GM12878 (cell line): Measurements from ENCODE around the gene RAB44. TPM values are rescaled to one million over a fixed set of nuclear protein-coding genes. Genes with fewer than 3 reads are reported as not detected.
A peak's percentile ranks its signal among the peaks of the same experiment; 100 is the strongest.

ENCODE experiments used
- BHLHE40 ChIP-seq, 2 experiments: fragments of 450-650 bp in 1 of 2; IDR thresholded peaks; 2 replicates each; pipeline ENCODE4 v1.6.1; 2011 to 2017; ENCODE audit warnings: low read depth in 2 of 2, borderline replicate concordance in 1 of 2, improper control_type of control experiment in 1 of 2, low read length in 1 of 2, mild to moderate bottlenecking in 1 of 2
- CHD1 ChIP-seq: IDR thresholded peaks from 2 replicates; pipeline ENCODE4 v1.6.1; 2012; ENCODE audit warnings: low read depth, low read length, improper control_type of control experiment
- DPF2 ChIP-seq: fragments of 450-650 bp; IDR thresholded peaks from 2 replicates; pipeline ENCODE4 v1.6.1; 2017; ENCODE audit warnings: mild to moderate bottlenecking
- ESRRA ChIP-seq: IDR thresholded peaks from 2 replicates; pipeline ENCODE4 v1.6.1; 2012; ENCODE audit warnings: mild to moderate bottlenecking, low read length, improper control_type of control experiment
- GABPA ChIP-seq: IDR thresholded peaks from 2 replicates; pipeline ENCODE4 v1.6.1; 2014; ENCODE audit warnings: antibody characterized with exemption, low read depth, mild to moderate bottlenecking, inconsistent platforms
- MYB ChIP-seq: fragments of 150-350 bp; IDR thresholded peaks from 2 replicates; pipeline ENCODE4 v1.6.1; 2014; ENCODE audit warnings: mild to moderate bottlenecking, low read depth, low read length, borderline replicate concordance
- NFYB ChIP-seq: IDR thresholded peaks from 2 replicates; pipeline ENCODE4 v1.6.1; 2011; ENCODE audit warnings: low read depth, mild to moderate bottlenecking, low read length, improper control_type of control experiment, moderate library complexity; ENCODE audit not compliant: insufficient read depth
- RAD21 ChIP-seq: IDR thresholded peaks from 2 replicates; pipeline ENCODE4 v1.6.1; 2011; ENCODE audit warnings: mild to moderate bottlenecking, low read depth, low read length, moderate library complexity; ENCODE audit not compliant: insufficient read depth
- SP1 ChIP-seq: IDR thresholded peaks from one replicate; pipeline ENCODE4 v1.6.1; 2011; ENCODE audit warnings: low read depth, low read length
- SUPT20H ChIP-seq: IDR thresholded peaks from 2 replicates; pipeline ENCODE4 v1.6.1; 2011; ENCODE audit warnings: low read depth, mild to moderate bottlenecking, low read length, moderate library complexity, borderline replicate concordance; ENCODE audit not compliant: control insufficient read depth
- SUZ12 ChIP-seq: fragments of 200-600 bp; sonication (generic); IDR thresholded peaks from one replicate; pipeline ENCODE4 v1.6.1; 2018; ENCODE audit warnings: antibody characterized with exemption, mild to moderate bottlenecking; ENCODE audit not compliant: unreplicated experiment
- ZBED1 ChIP-seq: IDR thresholded peaks from 2 replicates; pipeline ENCODE4 v1.6.1; 2016; ENCODE audit warnings: borderline replicate concordance
- polyA plus RNA-seq, 11 experiments: library from polyadenylated mRNA; depleted of rRNA in 4 of 11; unstranded in 6 of 11; stranded (reverse) in 5 of 11; fragments of >200 nt; fragmentation: Nextera tagmentation in 4 of 11; fragmentation: Illumina TruSeq in 1 of 11; extraction: Ambion mirVana in 4 of 11; extraction: Trizol in 1 of 11; gene quantifications; 1 replicate in 1 of 11; 2 replicates in 10 of 11; pipeline versions ENCODE4 v1.2.1 to v1.2.3, GENCODE V29; 2011 to 2016; ENCODE audit warnings: inconsistent platforms in 2 of 11, missing spikeins in 2 of 11, low read depth in 1 of 11
- total RNA-seq, 4 experiments: library from RNA; depleted of rRNA in 3 of 4; stranded (reverse); fragments of >200 nt in 3 of 4; fragmentation: Illumina TruSeq in 1 of 4; extraction: Trizol in 1 of 4; gene quantifications; 2 replicates each; pipeline versions ENCODE4 v1.2.1 to v1.2.3, GENCODE V29; 2013 to 2021
- TF ChIP-seq, protein P1 (sequence below): IDR thresholded peaks from 2 replicates; pipeline ENCODE4 v1.6.1; 2012; ENCODE audit warnings: improper control_type of control experiment, low read depth, low read length; ENCODE audit not compliant: insufficient replicate concordance
- TF ChIP-seq, protein P2 (sequence below): IDR thresholded peaks from 2 replicates; pipeline ENCODE4 v1.6.1; 2012; ENCODE audit warnings: low read depth, low read length, improper control_type of control experiment
- TF ChIP-seq, protein P3 (sequence below): fragments of 450-650 bp; IDR thresholded peaks from 2 replicates; pipeline ENCODE4 v1.6.1; 2017; ENCODE audit warnings: antibody characterized with exemption, mild to moderate bottlenecking, moderate library complexity
- TF ChIP-seq, protein P4 (sequence below): fragments of 450-650 bp; IDR thresholded peaks from 2 replicates; pipeline ENCODE4 v1.6.1; 2017; ENCODE audit warnings: low read depth, mild to moderate bottlenecking, moderate library complexity

Gene RAB44
- total and polyA plus RNA-seq, 10 of the 15 experiments (the other 5 are each of a cell fraction or from before 2014, with no cell fraction given), result 0.01 to 0.08 (median 0.05) TPM; not detected in 2

DNA sequence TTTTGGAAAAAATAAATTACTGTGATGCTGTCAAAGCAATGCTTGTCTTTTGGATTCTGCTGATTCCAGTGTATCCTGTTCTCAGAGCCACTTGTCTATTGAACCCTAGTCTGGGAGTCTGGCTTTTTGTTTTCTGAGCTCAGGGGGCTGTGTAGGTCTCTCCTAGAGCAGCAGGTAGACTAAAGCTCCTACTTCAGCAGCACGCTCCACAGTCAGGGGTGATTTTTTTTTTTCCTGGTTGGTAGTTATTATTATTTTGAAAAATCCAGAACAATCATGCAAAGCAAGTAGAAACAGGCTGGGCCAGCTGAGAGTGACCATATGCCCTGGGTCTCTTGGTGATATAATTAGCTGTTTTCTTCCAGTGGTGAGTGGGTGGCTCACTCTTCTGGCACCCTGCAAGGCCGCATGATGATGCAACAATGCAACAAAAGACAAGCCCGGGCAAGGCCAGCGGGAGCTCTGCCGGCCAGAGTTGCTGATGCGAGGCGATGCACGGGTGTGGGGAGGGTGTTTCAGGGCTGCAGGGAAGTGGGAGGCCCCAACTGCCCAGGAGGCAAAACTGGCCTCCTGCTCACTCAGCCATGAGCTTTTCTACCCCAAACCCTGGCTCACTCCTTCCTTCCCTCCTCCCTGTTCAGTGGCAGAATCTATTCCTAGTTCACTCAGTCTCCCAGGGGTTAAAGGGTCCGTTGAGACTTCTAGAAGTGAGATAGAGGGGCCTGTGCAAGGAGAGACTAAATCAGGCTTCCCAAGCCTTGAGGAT lies 30.6 kb upstream of the RAB44 start (continued):
- TF ChIP-seq RAD21, result no peak; the same call in 1 of the 2 replicates
- TF ChIP-seq, protein P1, sequence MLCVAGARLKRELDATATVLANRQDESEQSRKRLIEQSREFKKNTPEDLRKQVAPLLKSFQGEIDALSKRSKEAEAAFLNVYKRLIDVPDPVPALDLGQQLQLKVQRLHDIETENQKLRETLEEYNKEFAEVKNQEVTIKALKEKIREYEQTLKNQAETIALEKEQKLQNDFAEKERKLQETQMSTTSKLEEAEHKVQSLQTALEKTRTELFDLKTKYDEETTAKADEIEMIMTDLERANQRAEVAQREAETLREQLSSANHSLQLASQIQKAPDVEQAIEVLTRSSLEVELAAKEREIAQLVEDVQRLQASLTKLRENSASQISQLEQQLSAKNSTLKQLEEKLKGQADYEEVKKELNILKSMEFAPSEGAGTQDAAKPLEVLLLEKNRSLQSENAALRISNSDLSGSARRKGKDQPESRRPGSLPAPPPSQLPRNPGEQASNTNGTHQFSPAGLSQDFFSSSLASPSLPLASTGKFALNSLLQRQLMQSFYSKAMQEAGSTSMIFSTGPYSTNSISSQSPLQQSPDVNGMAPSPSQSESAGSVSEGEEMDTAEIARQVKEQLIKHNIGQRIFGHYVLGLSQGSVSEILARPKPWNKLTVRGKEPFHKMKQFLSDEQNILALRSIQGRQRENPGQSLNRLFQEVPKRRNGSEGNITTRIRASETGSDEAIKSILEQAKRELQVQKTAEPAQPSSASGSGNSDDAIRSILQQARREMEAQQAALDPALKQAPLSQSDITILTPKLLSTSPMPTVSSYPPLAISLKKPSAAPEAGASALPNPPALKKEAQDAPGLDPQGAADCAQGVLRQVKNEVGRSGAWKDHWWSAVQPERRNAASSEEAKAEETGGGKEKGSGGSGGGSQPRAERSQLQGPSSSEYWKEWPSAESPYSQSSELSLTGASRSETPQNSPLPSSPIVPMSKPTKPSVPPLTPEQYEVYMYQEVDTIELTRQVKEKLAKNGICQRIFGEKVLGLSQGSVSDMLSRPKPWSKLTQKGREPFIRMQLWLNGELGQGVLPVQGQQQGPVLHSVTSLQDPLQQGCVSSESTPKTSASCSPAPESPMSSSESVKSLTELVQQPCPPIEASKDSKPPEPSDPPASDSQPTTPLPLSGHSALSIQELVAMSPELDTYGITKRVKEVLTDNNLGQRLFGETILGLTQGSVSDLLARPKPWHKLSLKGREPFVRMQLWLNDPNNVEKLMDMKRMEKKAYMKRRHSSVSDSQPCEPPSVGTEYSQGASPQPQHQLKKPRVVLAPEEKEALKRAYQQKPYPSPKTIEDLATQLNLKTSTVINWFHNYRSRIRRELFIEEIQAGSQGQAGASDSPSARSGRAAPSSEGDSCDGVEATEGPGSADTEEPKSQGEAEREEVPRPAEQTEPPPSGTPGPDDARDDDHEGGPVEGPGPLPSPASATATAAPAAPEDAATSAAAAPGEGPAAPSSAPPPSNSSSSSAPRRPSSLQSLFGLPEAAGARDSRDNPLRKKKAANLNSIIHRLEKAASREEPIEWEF, result peak; percentile 31
- TF ChIP-seq, protein P2, sequence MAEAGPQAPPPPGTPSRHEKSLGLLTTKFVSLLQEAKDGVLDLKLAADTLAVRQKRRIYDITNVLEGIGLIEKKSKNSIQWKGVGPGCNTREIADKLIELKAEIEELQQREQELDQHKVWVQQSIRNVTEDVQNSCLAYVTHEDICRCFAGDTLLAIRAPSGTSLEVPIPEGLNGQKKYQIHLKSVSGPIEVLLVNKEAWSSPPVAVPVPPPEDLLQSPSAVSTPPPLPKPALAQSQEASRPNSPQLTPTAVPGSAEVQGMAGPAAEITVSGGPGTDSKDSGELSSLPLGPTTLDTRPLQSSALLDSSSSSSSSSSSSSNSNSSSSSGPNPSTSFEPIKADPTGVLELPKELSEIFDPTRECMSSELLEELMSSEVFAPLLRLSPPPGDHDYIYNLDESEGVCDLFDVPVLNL, result no peak
- TF ChIP-seq, protein P3, sequence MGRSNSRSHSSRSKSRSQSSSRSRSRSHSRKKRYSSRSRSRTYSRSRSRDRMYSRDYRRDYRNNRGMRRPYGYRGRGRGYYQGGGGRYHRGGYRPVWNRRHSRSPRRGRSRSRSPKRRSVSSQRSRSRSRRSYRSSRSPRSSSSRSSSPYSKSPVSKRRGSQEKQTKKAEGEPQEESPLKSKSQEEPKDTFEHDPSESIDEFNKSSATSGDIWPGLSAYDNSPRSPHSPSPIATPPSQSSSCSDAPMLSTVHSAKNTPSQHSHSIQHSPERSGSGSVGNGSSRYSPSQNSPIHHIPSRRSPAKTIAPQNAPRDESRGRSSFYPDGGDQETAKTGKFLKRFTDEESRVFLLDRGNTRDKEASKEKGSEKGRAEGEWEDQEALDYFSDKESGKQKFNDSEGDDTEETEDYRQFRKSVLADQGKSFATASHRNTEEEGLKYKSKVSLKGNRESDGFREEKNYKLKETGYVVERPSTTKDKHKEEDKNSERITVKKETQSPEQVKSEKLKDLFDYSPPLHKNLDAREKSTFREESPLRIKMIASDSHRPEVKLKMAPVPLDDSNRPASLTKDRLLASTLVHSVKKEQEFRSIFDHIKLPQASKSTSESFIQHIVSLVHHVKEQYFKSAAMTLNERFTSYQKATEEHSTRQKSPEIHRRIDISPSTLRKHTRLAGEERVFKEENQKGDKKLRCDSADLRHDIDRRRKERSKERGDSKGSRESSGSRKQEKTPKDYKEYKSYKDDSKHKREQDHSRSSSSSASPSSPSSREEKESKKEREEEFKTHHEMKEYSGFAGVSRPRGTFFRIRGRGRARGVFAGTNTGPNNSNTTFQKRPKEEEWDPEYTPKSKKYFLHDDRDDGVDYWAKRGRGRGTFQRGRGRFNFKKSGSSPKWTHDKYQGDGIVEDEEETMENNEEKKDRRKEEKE, result no peak
- peak; percentile 70 for TF ChIP-seq SP1
- no peak for TF ChIP-seq NFYB
- no peak for TF ChIP-seq SUZ12
- peak; percentile 94 for TF ChIP-seq ZBED1
- peak; percentile 96 for TF ChIP-seq DPF2
- peak; percentile 92 for TF ChIP-seq CHD1
- no peak for TF ChIP-seq ESRRA
- TF ChIP-seq GABPA, result no peak
- TF ChIP-seq SUPT20H, result no peak
- no peak for TF ChIP-seq MYB
- TF ChIP-seq, protein P4, sequence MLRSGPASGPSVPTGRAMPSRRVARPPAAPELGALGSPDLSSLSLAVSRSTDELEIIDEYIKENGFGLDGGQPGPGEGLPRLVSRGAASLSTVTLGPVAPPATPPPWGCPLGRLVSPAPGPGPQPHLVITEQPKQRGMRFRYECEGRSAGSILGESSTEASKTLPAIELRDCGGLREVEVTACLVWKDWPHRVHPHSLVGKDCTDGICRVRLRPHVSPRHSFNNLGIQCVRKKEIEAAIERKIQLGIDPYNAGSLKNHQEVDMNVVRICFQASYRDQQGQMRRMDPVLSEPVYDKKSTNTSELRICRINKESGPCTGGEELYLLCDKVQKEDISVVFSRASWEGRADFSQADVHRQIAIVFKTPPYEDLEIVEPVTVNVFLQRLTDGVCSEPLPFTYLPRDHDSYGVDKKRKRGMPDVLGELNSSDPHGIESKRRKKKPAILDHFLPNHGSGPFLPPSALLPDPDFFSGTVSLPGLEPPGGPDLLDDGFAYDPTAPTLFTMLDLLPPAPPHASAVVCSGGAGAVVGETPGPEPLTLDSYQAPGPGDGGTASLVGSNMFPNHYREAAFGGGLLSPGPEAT, result peak; percentile 99
- peak; percentile 99 for TF ChIP-seq BHLHE40 (IDR thresholded peaks at IDR 0.05; ENCODE audit: borderline replicate concordance in 1 of 2, low read depth in 2 of 2, low read length in 1 of 2)
